Fibroblast of skin of scalp (primary cell): Measurements from ENCODE around the gene DOP1A. TPM values are rescaled to one million over a fixed set of nuclear protein-coding genes. Genes with fewer than 3 reads are reported as not detected.
A peak's percentile ranks its signal among the peaks of the same experiment; 100 is the strongest.

Experiments used
- DNase-seq: peaks from one replicate; pipeline ENCODE4 v3.0.0-alpha.2; 2013
- polyA plus RNA-seq, 2 experiments: library from polyadenylated mRNA; unstranded; fragments of 120-200 nt; gene quantifications; one replicate each; pipeline ENCODE4 v1.2.1, GENCODE V29; 2013; ENCODE audit not compliant: insufficient read length in 2 of 2

Gene DOP1A
- 6.9 TPM for polyA plus RNA-seq (2013, experiment 1 of 2; ENCODE audit: insufficient read length)
- polyA plus RNA-seq (2013, experiment 2 of 2; ENCODE audit: insufficient read length) = 7.6 TPM

GRCh38 chr6:83067448-83068439 is at the start of gene DOP1A:
Gene DOP1A (plus strand): TSS chr6:83067671. CDS start chr6:83096978, 29,307 bp downstream.
- peak; percentile 92 for DNase-seq

GRCh38 chr6:83019741-83020140 is 47.7 kb upstream of the DOP1A start:
- no peak for DNase-seq

- no peak for DNase-seq
Measured at GRCh38 chr6:83031689-83032088, 35.8 kb upstream of the DOP1A start.

GRCh38 chr6:83038246-83038645 is 29.2 kb upstream of the DOP1A start:
- DNase-seq = no peak

- no peak for DNase-seq
Measured at GRCh38 chr6:83042467-83043053, 24.9 kb upstream of the DOP1A start.

GRCh38 chr6:83044091-83044768 is 23.2 kb upstream of the DOP1A start:
- no peak for DNase-seq

GRCh38 chr6:83047065-83047754 is 20.3 kb upstream of the DOP1A start:
- peak; percentile 14 for DNase-seq

- DNase-seq = no peak
Measured at GRCh38 chr6:83051377-83052172, 15.9 kb upstream of the DOP1A start.

- no peak for DNase-seq
Measured at GRCh38 chr6:83053678-83054077, 13.8 kb upstream of the DOP1A start.

GRCh38 chr6:83055366-83055964 is 12.0 kb upstream of the DOP1A start:
- DNase-seq = peak; percentile 60

- DNase-seq = peak; percentile 58
Measured at GRCh38 chr6:83057705-83058321, 9.7 kb upstream of the DOP1A start.

- peak; percentile 69 for DNase-seq
Measured at GRCh38 chr6:83061190-83061589, 6.3 kb upstream of the DOP1A start.

- DNase-seq = peak; percentile 94
Measured at GRCh38 chr6:83062225-83062624, 5.2 kb upstream of the DOP1A start.

- peak; percentile 80 for DNase-seq
Measured at GRCh38 chr6:83065511-83066192, 1.8 kb upstream of the DOP1A start, which contains the start of gene UBE3D. Gene UBE3D (minus strand): TSS chr6:83065841. CDS start chr6:83065718, 123 bp downstream.

GRCh38 chr6:83068616-83069015 is 1.1 kb downstream of the DOP1A start:
- DNase-seq = no peak

GRCh38 chr6:83069633-83070032 is 2.2 kb downstream of the DOP1A start:
- no peak for DNase-seq

- no peak for DNase-seq
Measured at GRCh38 chr6:83071023-83071422, 3.6 kb downstream of the DOP1A start.

- no peak for DNase-seq
Measured at GRCh38 chr6:83071707-83072106, 4.2 kb downstream of the DOP1A start.

GRCh38 chr6:83072726-83073125 is 5.3 kb downstream of the DOP1A start:
- DNase-seq = no peak

- no peak for DNase-seq
Measured at GRCh38 chr6:83073615-83074014, 6.1 kb downstream of the DOP1A start.
